Transverse colon (tissue), 4 donors: ENCODE results near the gene C12orf75.

Experiments
- EP300 ChIP-seq: sonication (generic); formaldehyde crosslinking; IDR thresholded peaks from one replicate; pipeline ENCODE4 v1.6.1; 2017; ENCODE audit warnings: antibody characterized with exemption, low read depth
- POLR2AphosphoS5 ChIP-seq, 3 donors: sonication (generic); formaldehyde crosslinking; IDR thresholded peaks; one replicate each; pipeline ENCODE4 v1.6.1; 2016; ENCODE audit warnings: antibody characterized with exemption in 3 of 3
- TF ChIP-seq, protein P1 (sequence below), 5 experiments: fragments of 200-600 bp in 3 of 5; fragments of 450-650 bp in 2 of 5; sonication (generic) in 3 of 5; IDR thresholded peaks; 1 replicate in 2 of 5; 2 replicates in 3 of 5; pipeline ENCODE4 v1.5.1; 2016 to 2017; ENCODE audit warnings: antibody characterized with exemption in 5 of 5, inconsistent platforms in 3 of 5, mild to moderate bottlenecking in 2 of 5, moderate library complexity in 1 of 5

DNA sequence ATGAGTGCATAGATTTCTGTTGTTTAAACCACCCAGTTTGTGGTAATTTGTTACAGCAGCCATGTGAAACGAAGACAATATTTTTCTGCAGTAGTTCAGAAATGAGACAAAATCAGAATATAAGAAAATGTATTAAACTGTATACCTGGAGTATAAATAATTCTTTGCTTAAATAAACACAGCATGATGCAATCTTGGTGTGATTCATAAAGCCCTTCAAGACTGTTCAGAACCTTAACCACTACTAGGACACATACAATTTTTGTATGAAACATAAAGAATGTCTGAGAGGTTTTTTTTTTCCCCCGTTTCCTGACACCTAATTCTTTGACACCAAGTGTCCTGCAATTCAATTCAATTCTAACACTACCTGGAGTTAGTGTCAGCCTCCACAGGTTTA lies 10.5 kb downstream of the C12orf75 start:
- TF ChIP-seq, protein P1, sequence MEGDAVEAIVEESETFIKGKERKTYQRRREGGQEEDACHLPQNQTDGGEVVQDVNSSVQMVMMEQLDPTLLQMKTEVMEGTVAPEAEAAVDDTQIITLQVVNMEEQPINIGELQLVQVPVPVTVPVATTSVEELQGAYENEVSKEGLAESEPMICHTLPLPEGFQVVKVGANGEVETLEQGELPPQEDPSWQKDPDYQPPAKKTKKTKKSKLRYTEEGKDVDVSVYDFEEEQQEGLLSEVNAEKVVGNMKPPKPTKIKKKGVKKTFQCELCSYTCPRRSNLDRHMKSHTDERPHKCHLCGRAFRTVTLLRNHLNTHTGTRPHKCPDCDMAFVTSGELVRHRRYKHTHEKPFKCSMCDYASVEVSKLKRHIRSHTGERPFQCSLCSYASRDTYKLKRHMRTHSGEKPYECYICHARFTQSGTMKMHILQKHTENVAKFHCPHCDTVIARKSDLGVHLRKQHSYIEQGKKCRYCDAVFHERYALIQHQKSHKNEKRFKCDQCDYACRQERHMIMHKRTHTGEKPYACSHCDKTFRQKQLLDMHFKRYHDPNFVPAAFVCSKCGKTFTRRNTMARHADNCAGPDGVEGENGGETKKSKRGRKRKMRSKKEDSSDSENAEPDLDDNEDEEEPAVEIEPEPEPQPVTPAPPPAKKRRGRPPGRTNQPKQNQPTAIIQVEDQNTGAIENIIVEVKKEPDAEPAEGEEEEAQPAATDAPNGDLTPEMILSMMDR (IDR thresholded peaks at IDR 0.05): no peak
- TF ChIP-seq POLR2AphosphoS5 (IDR thresholded peaks at IDR 0.05) (no peak), EP300 (no peak)
